WTC11 (cell line): ENCODE measurements around the gene PMFBP1.

Source experiments
- FOXK1 ChIP-seq: sonication (generic); formaldehyde crosslinking; IDR thresholded peaks from 2 replicates; pipeline ENCODE4 v1.8.0; 2022; ENCODE audit warnings: mild to moderate bottlenecking, moderate library complexity, missing genetic modification reagents
- GRHL2 ChIP-seq: fragments of 250-450 bp; sonication (Bioruptor Pico); IDR thresholded peaks from 2 replicates; pipeline ENCODE4 v1.8.0; 2022; ENCODE audit warnings: mild to moderate bottlenecking, moderate library complexity; ENCODE audit not compliant: insufficient replicate concordance, severe bottlenecking
- RELA ChIP-seq: sonication (generic); formaldehyde crosslinking; IDR thresholded peaks from 2 replicates; pipeline ENCODE4 v1.8.1; 2022; ENCODE audit warnings: missing genetic modification reagents, mild to moderate bottlenecking, borderline replicate concordance
- TF ChIP-seq, protein P1 (sequence below): fragments of 200-600 bp; IDR thresholded peaks from 2 replicates; pipeline ENCODE4 v1.8.0; 2022; ENCODE audit warnings: antibody characterized with exemption
- TF ChIP-seq, protein P2 (sequence below): sonication (generic); formaldehyde crosslinking; IDR thresholded peaks from 2 replicates; pipeline ENCODE4 v1.8.0; 2023; ENCODE audit warnings: mild to moderate bottlenecking, missing genetic modification reagents
- TF ChIP-seq, protein P3 (sequence below): sonication (generic); formaldehyde crosslinking; IDR thresholded peaks from 2 replicates; pipeline ENCODE4 v1.8.0; 2022; ENCODE audit warnings: mild to moderate bottlenecking, missing genetic modification reagents
- TF ChIP-seq, protein P4 (sequence below): sonication (generic); formaldehyde crosslinking; IDR thresholded peaks from 2 replicates; pipeline ENCODE4 v1.8.1; 2023; ENCODE audit warnings: mild to moderate bottlenecking, moderate library complexity, missing genetic modification reagents
- TF ChIP-seq, protein P5 (sequence below): sonication (generic); formaldehyde crosslinking; IDR thresholded peaks from 2 replicates; pipeline ENCODE4 v1.8.1; 2023; ENCODE audit warnings: mild to moderate bottlenecking, missing genetic modification reagents, moderate library complexity

DNA sequence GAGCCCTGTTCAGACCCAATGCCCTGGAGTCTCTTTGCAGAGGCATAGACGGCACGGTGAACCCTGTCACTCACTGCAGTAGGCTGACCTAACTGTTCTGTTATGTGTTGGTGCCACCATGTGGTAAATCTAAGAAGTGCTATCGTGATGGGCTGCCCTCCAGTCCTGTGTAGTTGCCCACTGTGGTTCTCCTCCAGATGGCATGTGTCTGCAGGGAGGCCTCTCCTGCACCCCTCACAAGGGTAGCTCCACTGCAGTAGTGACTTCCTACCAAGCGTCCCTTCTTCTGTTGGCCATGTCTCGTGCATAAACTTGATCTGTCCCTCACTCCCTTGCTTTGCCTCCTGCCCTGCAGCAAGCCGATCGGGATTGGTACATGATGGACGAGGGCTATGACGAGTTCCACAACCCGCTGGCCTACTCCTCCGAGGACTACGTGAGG lies 72.6 kb downstream of the PMFBP1 start:
- TF ChIP-seq, protein P1, sequence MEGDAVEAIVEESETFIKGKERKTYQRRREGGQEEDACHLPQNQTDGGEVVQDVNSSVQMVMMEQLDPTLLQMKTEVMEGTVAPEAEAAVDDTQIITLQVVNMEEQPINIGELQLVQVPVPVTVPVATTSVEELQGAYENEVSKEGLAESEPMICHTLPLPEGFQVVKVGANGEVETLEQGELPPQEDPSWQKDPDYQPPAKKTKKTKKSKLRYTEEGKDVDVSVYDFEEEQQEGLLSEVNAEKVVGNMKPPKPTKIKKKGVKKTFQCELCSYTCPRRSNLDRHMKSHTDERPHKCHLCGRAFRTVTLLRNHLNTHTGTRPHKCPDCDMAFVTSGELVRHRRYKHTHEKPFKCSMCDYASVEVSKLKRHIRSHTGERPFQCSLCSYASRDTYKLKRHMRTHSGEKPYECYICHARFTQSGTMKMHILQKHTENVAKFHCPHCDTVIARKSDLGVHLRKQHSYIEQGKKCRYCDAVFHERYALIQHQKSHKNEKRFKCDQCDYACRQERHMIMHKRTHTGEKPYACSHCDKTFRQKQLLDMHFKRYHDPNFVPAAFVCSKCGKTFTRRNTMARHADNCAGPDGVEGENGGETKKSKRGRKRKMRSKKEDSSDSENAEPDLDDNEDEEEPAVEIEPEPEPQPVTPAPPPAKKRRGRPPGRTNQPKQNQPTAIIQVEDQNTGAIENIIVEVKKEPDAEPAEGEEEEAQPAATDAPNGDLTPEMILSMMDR: peak; percentile 48
- TF ChIP-seq, protein P2, sequence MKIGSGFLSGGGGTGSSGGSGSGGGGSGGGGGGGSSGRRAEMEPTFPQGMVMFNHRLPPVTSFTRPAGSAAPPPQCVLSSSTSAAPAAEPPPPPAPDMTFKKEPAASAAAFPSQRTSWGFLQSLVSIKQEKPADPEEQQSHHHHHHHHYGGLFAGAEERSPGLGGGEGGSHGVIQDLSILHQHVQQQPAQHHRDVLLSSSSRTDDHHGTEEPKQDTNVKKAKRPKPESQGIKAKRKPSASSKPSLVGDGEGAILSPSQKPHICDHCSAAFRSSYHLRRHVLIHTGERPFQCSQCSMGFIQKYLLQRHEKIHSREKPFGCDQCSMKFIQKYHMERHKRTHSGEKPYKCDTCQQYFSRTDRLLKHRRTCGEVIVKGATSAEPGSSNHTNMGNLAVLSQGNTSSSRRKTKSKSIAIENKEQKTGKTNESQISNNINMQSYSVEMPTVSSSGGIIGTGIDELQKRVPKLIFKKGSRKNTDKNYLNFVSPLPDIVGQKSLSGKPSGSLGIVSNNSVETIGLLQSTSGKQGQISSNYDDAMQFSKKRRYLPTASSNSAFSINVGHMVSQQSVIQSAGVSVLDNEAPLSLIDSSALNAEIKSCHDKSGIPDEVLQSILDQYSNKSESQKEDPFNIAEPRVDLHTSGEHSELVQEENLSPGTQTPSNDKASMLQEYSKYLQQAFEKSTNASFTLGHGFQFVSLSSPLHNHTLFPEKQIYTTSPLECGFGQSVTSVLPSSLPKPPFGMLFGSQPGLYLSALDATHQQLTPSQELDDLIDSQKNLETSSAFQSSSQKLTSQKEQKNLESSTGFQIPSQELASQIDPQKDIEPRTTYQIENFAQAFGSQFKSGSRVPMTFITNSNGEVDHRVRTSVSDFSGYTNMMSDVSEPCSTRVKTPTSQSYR (CRISPR knock-in tag): no peak
- TF ChIP-seq RELA (CRISPR knock-in tag) (no peak), GRHL2 (CRISPR knock-in tag) (no peak), FOXK1 (no peak)
- TF ChIP-seq, protein P3, sequence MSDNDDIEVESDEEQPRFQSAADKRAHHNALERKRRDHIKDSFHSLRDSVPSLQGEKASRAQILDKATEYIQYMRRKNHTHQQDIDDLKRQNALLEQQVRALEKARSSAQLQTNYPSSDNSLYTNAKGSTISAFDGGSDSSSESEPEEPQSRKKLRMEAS (CRISPR knock-in tag): 0 out of 2 replicates have a peak, but pooled peaks have one; percentile 22
- TF ChIP-seq, protein P4, sequence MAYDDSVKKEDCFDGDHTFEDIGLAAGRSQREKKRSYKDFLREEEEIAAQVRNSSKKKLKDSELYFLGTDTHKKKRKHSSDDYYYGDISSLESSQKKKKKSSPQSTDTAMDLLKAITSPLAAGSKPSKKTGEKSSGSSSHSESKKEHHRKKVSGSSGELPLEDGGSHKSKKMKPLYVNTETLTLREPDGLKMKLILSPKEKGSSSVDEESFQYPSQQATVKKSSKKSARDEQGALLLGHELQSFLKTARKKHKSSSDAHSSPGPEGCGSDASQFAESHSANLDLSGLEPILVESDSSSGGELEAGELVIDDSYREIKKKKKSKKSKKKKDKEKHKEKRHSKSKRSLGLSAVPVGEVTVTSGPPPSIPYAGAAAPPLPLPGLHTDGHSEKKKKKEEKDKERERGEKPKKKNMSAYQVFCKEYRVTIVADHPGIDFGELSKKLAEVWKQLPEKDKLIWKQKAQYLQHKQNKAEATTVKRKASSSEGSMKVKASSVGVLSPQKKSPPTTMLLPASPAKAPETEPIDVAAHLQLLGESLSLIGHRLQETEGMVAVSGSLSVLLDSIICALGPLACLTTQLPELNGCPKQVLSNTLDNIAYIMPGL (CRISPR knock-in tag): no peak
- TF ChIP-seq, protein P5, sequence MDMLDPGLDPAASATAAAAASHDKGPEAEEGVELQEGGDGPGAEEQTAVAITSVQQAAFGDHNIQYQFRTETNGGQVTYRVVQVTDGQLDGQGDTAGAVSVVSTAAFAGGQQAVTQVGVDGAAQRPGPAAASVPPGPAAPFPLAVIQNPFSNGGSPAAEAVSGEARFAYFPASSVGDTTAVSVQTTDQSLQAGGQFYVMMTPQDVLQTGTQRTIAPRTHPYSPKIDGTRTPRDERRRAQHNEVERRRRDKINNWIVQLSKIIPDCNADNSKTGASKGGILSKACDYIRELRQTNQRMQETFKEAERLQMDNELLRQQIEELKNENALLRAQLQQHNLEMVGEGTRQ: no peak
